Measurements from ENCODE around the gene OR6K6.

GRCh38 chr1:158801396-158801795 is 46.9 kb downstream of the OR6K6 start:
- TF ChIP-seq CTCF (IDR thresholded peaks at IDR 0.05 in 4 of 5, conservative IDR thresholded peaks at IDR 0.05 in 1 of 5) (no peak), POLR2A (IDR thresholded peaks at IDR 0.05) (no peak)

All from gastrocnemius medialis (tissue), 4 donors.